WTC11 (cell line): ENCODE data around the gene PLIN5. TPM values are rescaled to one million over a fixed set of nuclear protein-coding genes. Genes with fewer than 3 reads are reported as not detected.

Experiments
- ATAC-seq: fragments of 200-7000 bp; cut with Tn5 transposase; 2 replicates; pipeline ENCODE4 v1.10.0; 2021; ENCODE audit warnings: mild to moderate bottlenecking, moderate library complexity
- CTCF ChIA-PET: fragments of 300-600 bp; sonication (Branson Sonifier 250); formaldehyde crosslinking; loops from one replicate; lab custom pipeline; 2021; ENCODE audit warnings: antibody characterized with exemption; lab: Charles Lee
- POLR2A ChIA-PET: fragments of 350-600 bp; sonication (Branson Sonifier 250); formaldehyde crosslinking; loops from one replicate; lab custom pipeline; 2021; ENCODE audit warnings: antibody characterized with exemption; lab: Charles Lee
- DNase-seq: peaks from one replicate; pipeline ENCODE4 v3.0.0; 2021; ENCODE audit warnings: low spot score
- H3K27ac Mint-ChIP-seq: 2 replicates; pipeline ENCODE4 v1.8.0; 2021; ENCODE audit warnings: mixed read lengths
- H3K27me3 Mint-ChIP-seq: 2 replicates; pipeline ENCODE4 v1.8.0; 2021; ENCODE audit warnings: low read depth, mild to moderate bottlenecking, moderate library complexity, mixed read lengths
- H3K36me3 Mint-ChIP-seq: 2 replicates; pipeline ENCODE4 v1.8.0; 2021; ENCODE audit warnings: mixed read lengths
- H3K4me1 Mint-ChIP-seq: 2 replicates; pipeline ENCODE4 v1.8.0; 2022; ENCODE audit warnings: mixed read lengths
- H3K4me3 Mint-ChIP-seq: 2 replicates; pipeline ENCODE4 v1.8.0; 2021; ENCODE audit warnings: mild to moderate bottlenecking, moderate library complexity, mixed read lengths
- H3K9me3 Mint-ChIP-seq: 2 replicates; pipeline ENCODE4 v1.8.0; 2021; ENCODE audit warnings: mixed read lengths
- ATF2 ChIP-seq: sonication (generic); formaldehyde crosslinking; IDR thresholded peaks from 2 replicates; pipeline ENCODE4 v1.8.1; 2022; ENCODE audit warnings: low read depth, missing genetic modification reagents, borderline replicate concordance
- CDX4 ChIP-seq: fragments of 250-450 bp; sonication (Bioruptor Pico); IDR thresholded peaks from 2 replicates; pipeline ENCODE4 v1.9.0; 2021; ENCODE audit warnings: moderate library complexity, mild to moderate bottlenecking, inconsistent platforms, borderline replicate concordance
- CREB1 ChIP-seq: sonication (generic); formaldehyde crosslinking; IDR thresholded peaks from 2 replicates; pipeline ENCODE4 v1.8.0; 2023; ENCODE audit warnings: mild to moderate bottlenecking, missing genetic modification reagents
- E2F1 ChIP-seq: sonication (generic); formaldehyde crosslinking; IDR thresholded peaks from 2 replicates; pipeline ENCODE4 v1.8.0; 2022; ENCODE audit warnings: mild to moderate bottlenecking, missing genetic modification reagents
- E2F5 ChIP-seq: sonication (generic); formaldehyde crosslinking; IDR thresholded peaks from 2 replicates; pipeline ENCODE4 v1.8.1; 2022; ENCODE audit warnings: mild to moderate bottlenecking, moderate library complexity, missing genetic modification reagents
- EMX1 ChIP-seq: fragments of 250-450 bp; sonication (Bioruptor Pico); IDR thresholded peaks from 2 replicates; pipeline ENCODE4 v1.8.0; 2021; ENCODE audit warnings: mild to moderate bottlenecking
- ESRRA ChIP-seq: sonication (generic); formaldehyde crosslinking; IDR thresholded peaks from 2 replicates; pipeline ENCODE4 v1.8.1; 2022; ENCODE audit warnings: mild to moderate bottlenecking, missing genetic modification reagents, borderline replicate concordance
- GTF2I ChIP-seq: fragments of 250-450 bp; sonication (Bioruptor Pico); conservative IDR thresholded peaks from 2 replicates; pipeline ENCODE4 v1.4.0; 2021; ENCODE audit warnings: mild to moderate bottlenecking
- HMGA2 ChIP-seq: fragments of 250-450 bp; sonication (Bioruptor Pico); IDR thresholded peaks from 2 replicates; pipeline ENCODE4 v1.4.0; 2021; ENCODE audit warnings: mild to moderate bottlenecking, moderate library complexity
- KAT7 ChIP-seq: sonication (generic); formaldehyde crosslinking; IDR thresholded peaks from 2 replicates; pipeline ENCODE4 v1.8.1; 2023; ENCODE audit warnings: missing genetic modification reagents, mild to moderate bottlenecking, borderline replicate concordance
- MAX ChIP-seq: sonication (generic); formaldehyde crosslinking; IDR thresholded peaks from 2 replicates; pipeline ENCODE4 v1.8.0; 2022; ENCODE audit warnings: mild to moderate bottlenecking, missing genetic modification reagents
- MXD4 ChIP-seq: fragments of 250-450 bp; sonication (Bioruptor Pico); IDR thresholded peaks from 2 replicates; pipeline ENCODE4 v1.8.0; 2021; ENCODE audit warnings: mild to moderate bottlenecking, moderate library complexity, borderline replicate concordance
- NFATC4 ChIP-seq: fragments of 250-450 bp; sonication (Bioruptor Pico); IDR thresholded peaks from 2 replicates; pipeline ENCODE4 v1.9.0; 2021; ENCODE audit warnings: mild to moderate bottlenecking
- NFYB ChIP-seq: sonication (generic); formaldehyde crosslinking; conservative IDR thresholded peaks from 2 replicates; pipeline ENCODE4 v1.8.0; 2022; ENCODE audit warnings: low read depth, missing genetic modification reagents
- NR2C2 ChIP-seq: sonication (generic); formaldehyde crosslinking; IDR thresholded peaks from 2 replicates; pipeline ENCODE4 v1.8.0; 2022; ENCODE audit warnings: mild to moderate bottlenecking, missing genetic modification reagents
- PRDM15 ChIP-seq: sonication (generic); formaldehyde crosslinking; IDR thresholded peaks from 2 replicates; pipeline ENCODE4 v1.8.0; 2022; ENCODE audit warnings: missing genetic modification reagents
- SMAD3 ChIP-seq: sonication (generic); formaldehyde crosslinking; IDR thresholded peaks from 2 replicates; pipeline ENCODE4 v1.8.0; 2022; ENCODE audit warnings: missing genetic modification reagents, mild to moderate bottlenecking, borderline replicate concordance
- TCF7 ChIP-seq: sonication (generic); formaldehyde crosslinking; IDR thresholded peaks from 2 replicates; pipeline ENCODE4 v1.8.0; 2022; ENCODE audit warnings: mild to moderate bottlenecking, low read depth, missing genetic modification reagents, moderate library complexity
- TEAD4 ChIP-seq: sonication (generic); formaldehyde crosslinking; IDR thresholded peaks from 2 replicates; pipeline ENCODE4 v1.8.0; 2022; ENCODE audit warnings: mild to moderate bottlenecking, missing genetic modification reagents
- ZNF121 ChIP-seq: sonication (generic); formaldehyde crosslinking; IDR thresholded peaks from 2 replicates; pipeline ENCODE4 v1.8.0; 2023; ENCODE audit warnings: missing genetic modification reagents
- ZNF232 ChIP-seq: sonication (generic); formaldehyde crosslinking; IDR thresholded peaks from 2 replicates; pipeline ENCODE4 v1.8.0; 2022; ENCODE audit warnings: mild to moderate bottlenecking, missing genetic modification reagents
- ZSCAN18 ChIP-seq: fragments of 250-450 bp; sonication (Bioruptor Pico); IDR thresholded peaks from 2 replicates; pipeline ENCODE4 v2.1.2; 2022; ENCODE audit warnings: mild to moderate bottlenecking, moderate library complexity
- total RNA-seq: library from RNA; stranded (reverse); gene quantifications from 3 replicates; pipeline ENCODE4 v1.2.3, GENCODE V29; 2021

Gene PLIN5
- total RNA-seq, 1 experiment from 2014 or later = 3.9 TPM

GRCh38 chr19:4516939-4517300 lies 18.1 kb downstream of the PLIN5 start:
- TF ChIP-seq TEAD4 (CRISPR knock-in tag) = no peak
- no peak for TF ChIP-seq NFYB
- TF ChIP-seq ZSCAN18 = no peak
- no peak for TF ChIP-seq PRDM15
- TF ChIP-seq NR2C2 (CRISPR knock-in tag) = no peak
- no peak for TF ChIP-seq HMGA2 (CRISPR knock-in tag)
- no peak for TF ChIP-seq ZNF121 (CRISPR knock-in tag)
- no peak for TF ChIP-seq ATF2 (CRISPR knock-in tag)
- TF ChIP-seq SMAD3 (CRISPR knock-in tag) = no peak
- no peak for TF ChIP-seq GTF2I
- H3K4me3 Mint-ChIP-seq = no peak overlapping the region
- peaks cover 79% of the 10 kb centered on the region for H3K27me3 Mint-ChIP-seq
- H3K27ac Mint-ChIP-seq = no peak overlapping the region
- no peaks in the 10 kb centered on the region for H3K9me3 Mint-ChIP-seq
- ATAC-seq (no peak), DNase-seq (no peak)
- no peaks in the 10 kb centered on the region for H3K36me3 Mint-ChIP-seq
- CTCF ChIA-PET = interaction anchor here (0.6 to 5.4 kb wide), 7 partner anchors 9 to 141 kb away, joined by 3 to 63 read pairs (median 5); partner anchors contain the start of genes HDGFL2 and PLIN5
- POLR2A ChIA-PET = interaction anchor here (0.6 kb wide), 1 partner anchor 46 kb away, joined by 3 read pairs; no protein-coding TSS in a partner anchor
- no peaks in the 10 kb centered on the region for H3K4me1 Mint-ChIP-seq

GRCh38 chr19:4516199-4516938 lies 18.7 kb downstream of the PLIN5 start:
- H3K27me3 Mint-ChIP-seq = peaks cover 79% of the 10 kb centered on the region
- ChIA-PET POLR2A (interaction anchor here (0.6 kb wide), 1 partner anchor 45 kb away, joined by 3 read pairs; no protein-coding TSS in a partner anchor), CTCF (interaction anchor here (1.0 to 5.4 kb wide), 7 partner anchors 9 to 140 kb away, joined by 3 to 63 read pairs (median 5); partner anchors contain the start of genes HDGFL2 and PLIN5)
- H3K36me3 Mint-ChIP-seq = no peaks in the 10 kb centered on the region
- H3K9me3 Mint-ChIP-seq = no peaks in the 10 kb centered on the region
- no peak for ATAC-seq
- H3K4me1 Mint-ChIP-seq = no peaks in the 10 kb centered on the region
- H3K27ac Mint-ChIP-seq = no peak overlapping the region
- no peak overlapping the region for H3K4me3 Mint-ChIP-seq
- TF ChIP-seq NFATC4 (CRISPR knock-in tag) (no peak), MAX (CRISPR knock-in tag) (no peak), ZNF232 (CRISPR knock-in tag) (no peak), GTF2I (peak; percentile 89)
- TF ChIP-seq, all 79 proteins: peak for 1
- DNase-seq = no peak

GRCh38 chr19:4515732-4516131 lies 19.3 kb downstream of the PLIN5 start:
- Mint-ChIP-seq H3K27ac (no peak overlapping the region), H3K36me3 (no peaks in the 10 kb centered on the region), H3K9me3 (no peaks in the 10 kb centered on the region), H3K4me3 (no peak overlapping the region), H3K4me1 (no peaks in the 10 kb centered on the region), H3K27me3 (peaks cover 79% of the 10 kb centered on the region)
- CTCF ChIA-PET = interaction anchor here (1.3 to 5.4 kb wide), 2 partner anchors 10 to 18 kb away, joined by 3 to 63 read pairs; no protein-coding TSS in a partner anchor
- DNase-seq (no peak), ATAC-seq (no peak)
- POLR2A ChIA-PET = no interaction called here
- no peak for TF ChIP-seq E2F1 (CRISPR knock-in tag)
- TF ChIP-seq KAT7 (CRISPR knock-in tag) = no peak
- TF ChIP-seq MXD4 = no peak
- no peak for TF ChIP-seq CREB1 (CRISPR knock-in tag)
- no peak for TF ChIP-seq NFATC4 (CRISPR knock-in tag)
- no peak for TF ChIP-seq EMX1
- no peak for TF ChIP-seq CDX4 (CRISPR knock-in tag)
- TF ChIP-seq TCF7 (CRISPR knock-in tag) = no peak
- no peak for TF ChIP-seq ESRRA (CRISPR knock-in tag)
- no peak for TF ChIP-seq E2F5 (CRISPR knock-in tag)
